Activated gamma-delta T cell treated with anti-CD3 and anti-CD28 coated beads, Interleukin-2, amount 50 U/mL, for 16 hours (primary cell): ENCODE measurements around the gene GIT1.

Experiments used
- DNase-seq: peaks from one replicate; pipeline ENCODE4 v3.0.0-alpha.2; 2020; ENCODE audit warnings: low read depth

The GIT1 gene

GRCh38 chr17:29593591-29594518 lies 4.4 kb upstream of the GIT1 start:
- DNase-seq, result no peak

GRCh38 chr17:29592850-29593551 lies 3.6 kb upstream of the GIT1 start, which contains the start of gene ANKRD13B:
TSS of gene ANKRD13B (plus strand) at chr17:29593132. CDS start at chr17:29593622, 490 bp downstream.
- no peak for DNase-seq

- peak; percentile 69 for DNase-seq
Measured at GRCh38 chr17:29591737-29592608, 2.5 kb upstream of the GIT1 start.

- DNase-seq, result no peak
Measured at GRCh38 chr17:29591146-29591736, 1.8 kb upstream of the GIT1 start.

- DNase-seq, result no peak
Measured at GRCh38 chr17:29590411-29591145, 1.1 kb upstream of the GIT1 start.

GRCh38 chr17:29588562-29589411 lies 661 bp downstream of the GIT1 start:
- peak; percentile 50 for DNase-seq

GRCh38 chr17:29588017-29588561 lies 1.4 kb downstream of the GIT1 start:
- no peak for DNase-seq

GRCh38 chr17:29587591-29587990 lies 1.9 kb downstream of the GIT1 start:
- no peak for DNase-seq

GRCh38 chr17:29586676-29587469 lies 2.6 kb downstream of the GIT1 start:
- DNase-seq, result no peak

- no peak for DNase-seq
Measured at GRCh38 chr17:29585080-29585751, 4.2 kb downstream of the GIT1 start.

- no peak for DNase-seq
Measured at GRCh38 chr17:29584452-29585079, 4.9 kb downstream of the GIT1 start.

- no peak for DNase-seq
Measured at GRCh38 chr17:29583324-29584248, 5.9 kb downstream of the GIT1 start.

GRCh38 chr17:29582772-29583171 lies 6.7 kb downstream of the GIT1 start:
- no peak for DNase-seq

- no peak for DNase-seq
Measured at GRCh38 chr17:29582254-29582765, 7.1 kb downstream of the GIT1 start.

- DNase-seq, result no peak
Measured at GRCh38 chr17:29581583-29582253, 7.7 kb downstream of the GIT1 start.
